BJ (cell line): ENCODE measurements around the gene BCAR3. TPM values are rescaled to one million over a fixed set of nuclear protein-coding genes. Genes with fewer than 3 reads are reported as not detected.

Source experiments
- CTCF ChIA-PET: fragments of 350-600 bp; formaldehyde crosslinking; extraction: SDS; loops from one replicate; lab custom pipeline; 2021; ENCODE audit warnings: antibody characterized with exemption, inconsistent platforms; lab: Yijun Ruan, JAX
- POLR2A ChIA-PET: fragments of 300-600 bp; sonication (Branson Sonifier 250); formaldehyde crosslinking; extraction: SDS; loops from one replicate; lab custom pipeline; 2021; ENCODE audit warnings: antibody characterized with exemption; lab: Charles Lee
- DNase-seq: peaks from one replicate; pipeline ENCODE4 v3.0.0-alpha.2; 2011; ENCODE audit warnings: low read depth
- H3K27me3 ChIP-seq: 2 replicates; pipeline ENCODE4 v1.6.0; 2011; ENCODE audit warnings: low read length; ENCODE audit not compliant: control insufficient read depth, insufficient read depth
- H3K36me3 ChIP-seq: 2 replicates; pipeline ENCODE4 v1.5.1; 2011; ENCODE audit warnings: low read length; ENCODE audit not compliant: control insufficient read depth, insufficient read depth
- H3K4me3 ChIP-seq: 2 replicates; pipeline ENCODE4 v1.5.1; 2011; ENCODE audit warnings: low read depth, mild to moderate bottlenecking, control low read depth, low read length
- CTCF ChIP-seq: IDR thresholded peaks from 2 replicates; pipeline ENCODE4 v1.5.1; 2011; ENCODE audit warnings: low read depth, mild to moderate bottlenecking, control low read depth, inconsistent platforms, low read length, moderate library complexity; ENCODE audit not compliant: insufficient read depth
- polyA plus RNA-seq: library from polyadenylated mRNA; depleted of rRNA; stranded (reverse); fragments of >200 nt; gene quantifications from 2 replicates; pipeline ENCODE4 v1.2.3, GENCODE V29; 2011

BCAR3 gene
- polyA plus RNA-seq, 1 experiment: 31.7 TPM

- Histone ChIP-seq H3K4me3 (no peak overlapping the region), H3K27me3 (no peaks in the 10 kb centered on the region), H3K36me3 (no peaks in the 10 kb centered on the region)
- DNase-seq: no peak
- TF ChIP-seq CTCF: no peak
- CTCF ChIA-PET: interaction anchor here (0.6 to 1.5 kb wide), 3 partner anchors 21 to 153 kb away, joined by 3 to 4 read pairs (median 3); partner anchors contain the start of gene BCAR3
- POLR2A ChIA-PET: no interaction called here
These were observed 21.7 kb downstream of the BCAR3 start for GRCh38 chr1:93659822-93660503.

- ChIA-PET POLR2A (no interaction called here), CTCF (interaction anchor here (1.2 kb wide), 1 partner anchor 9 kb away, joined by 3 read pairs; no protein-coding TSS in a partner anchor)
- no peak for DNase-seq
These were observed 23.4 kb downstream of the BCAR3 start for GRCh38 chr1:93658188-93658587.

GRCh38 chr1:93656491-93656890, 25.1 kb downstream of the BCAR3 start:
- Histone ChIP-seq H3K4me3 (no peak overlapping the region), H3K27me3 (no peaks in the 10 kb centered on the region), H3K36me3 (peaks cover 4% of the 10 kb centered on the region)
- POLR2A ChIA-PET: no interaction called here
- no peak for TF ChIP-seq CTCF
- no peak for DNase-seq
- CTCF ChIA-PET: interaction anchor here (1.0 to 1.7 kb wide), 2 partner anchors 24 to 27 kb away, joined by 3 to 4 read pairs; no protein-coding TSS in a partner anchor

More at GRCh38 chr1:93658188-93658587, 23.4 kb downstream of the BCAR3 start:
- Histone ChIP-seq H3K27me3 (no peaks in the 10 kb centered on the region), H3K36me3 (peaks cover 4% of the 10 kb centered on the region), H3K4me3 (no peak overlapping the region)
- TF ChIP-seq CTCF: no peak

GRCh38 chr1:93653656-93654055, 28.0 kb downstream of the BCAR3 start:
- Histone ChIP-seq H3K4me3 (no peak overlapping the region), H3K36me3 (peaks cover 4% of the 10 kb centered on the region), H3K27me3 (no peaks in the 10 kb centered on the region)
- POLR2A ChIA-PET: no interaction called here
- TF ChIP-seq CTCF: no peak
- no peak for DNase-seq
- CTCF ChIA-PET: interaction anchor here (0.6 to 1.4 kb wide), 4 partner anchors 19 to 161 kb away, joined by 3 to 4 read pairs (median 3); no protein-coding TSS in a partner anchor

- CTCF ChIA-PET: interaction anchor here (1.1 to 1.4 kb wide), 2 partner anchors 23 to 162 kb away, joined by 3 to 4 read pairs; no protein-coding TSS in a partner anchor
- H3K27me3 ChIP-seq: no peaks in the 10 kb centered on the region
- no peak overlapping the region for H3K4me3 ChIP-seq
- no peak for DNase-seq
- POLR2A ChIA-PET: no interaction called here
- H3K36me3 ChIP-seq: peaks cover 4% of the 10 kb centered on the region
- no peak for TF ChIP-seq CTCF
These were observed 29.2 kb downstream of the BCAR3 start for GRCh38 chr1:93652323-93652949.
